Measurements from ENCODE around the gene ERC2.

The ERC2 gene

GRCh38 chr3:55737186-55737585, 731.1 kb downstream of the ERC2 start (continued):
- no peak for TF ChIP-seq HOXA7 (CRISPR knock-in tag; IDR thresholded peaks at IDR 0.05; ENCODE audit: borderline replicate concordance)

GRCh38 chr3:55735976-55736375, 732.3 kb downstream of the ERC2 start:
- Histone ChIP-seq H3K9me3 (ENCODE audit: control insufficient read depth, insufficient read depth, low read depth, low read length) (no peaks in the 10 kb centered on the region), H3K27ac (ENCODE audit: extremely low read depth, low read depth, low read length) (no peak overlapping the region), H3K36me3 (ENCODE audit: control insufficient read depth in 2 of 2, insufficient read depth in 1 of 2, low read length in 2 of 2) (no peaks in the 10 kb centered on the region), H3K4me3 (ENCODE audit: low read depth, low read length) (no peak overlapping the region), H3K4me1 (ENCODE audit: control insufficient read depth, insufficient read depth, low read length) (no peaks in the 10 kb centered on the region)
- ChIA-PET POLR2A (no interaction called here), CTCF (interaction anchor here (0.6 kb wide), 1 partner anchor 93 kb away, joined by 3 read pairs; no protein-coding TSS in a partner anchor)
- no peak for TF ChIP-seq HOXA7 (CRISPR knock-in tag; IDR thresholded peaks at IDR 0.05; ENCODE audit: borderline replicate concordance)
- no peak for TF ChIP-seq ZNF555 (tag by site-specific recombination; conservative IDR thresholded peaks at IDR 0.05)
- no peak for TF ChIP-seq ZNF776 (tag by site-specific recombination; IDR thresholded peaks at IDR 0.05; ENCODE audit: borderline replicate concordance)
- no peak for TF ChIP-seq ZNF394 (tag by site-specific recombination; IDR thresholded peaks at IDR 0.05; ENCODE audit: borderline replicate concordance)
- no peak for TF ChIP-seq ZNF350 (tag by site-specific recombination; IDR thresholded peaks at IDR 0.05)
- no peak for TF ChIP-seq MYNN (tag by site-specific recombination; IDR thresholded peaks at IDR 0.05; ENCODE audit: borderline replicate concordance)
- TF ChIP-seq TRIM28 (IDR thresholded peaks at IDR 0.05; ENCODE audit: borderline replicate concordance, low read length) = no peak
- no peak for TF ChIP-seq ZNF16 (tag by site-specific recombination; IDR thresholded peaks at IDR 0.05; ENCODE audit: low read depth)
- TF ChIP-seq ZNF37A (tag by site-specific recombination; IDR thresholded peaks at IDR 0.05) = no peak
- no peak for TF ChIP-seq PRDM10 (tag by site-specific recombination; IDR thresholded peaks at IDR 0.05)
- no peak for TF ChIP-seq ZBTB8A (tag by site-specific recombination; IDR thresholded peaks at IDR 0.05)
- TF ChIP-seq ZNF280D (tag by site-specific recombination; IDR thresholded peaks at IDR 0.05) = no peak
- no peak for TF ChIP-seq OVOL3 (tag by site-specific recombination; IDR thresholded peaks at IDR 0.05)
- no peak for TF ChIP-seq ZNF677 (tag by site-specific recombination; IDR thresholded peaks at IDR 0.05)
- TF ChIP-seq ZNF596 (tag by site-specific recombination; IDR thresholded peaks at IDR 0.05) = no peak
- no peak for TF ChIP-seq ZNF112 (tag by site-specific recombination; IDR thresholded peaks at IDR 0.05)
- no peak for TF ChIP-seq ZNF785 (tag by site-specific recombination; IDR thresholded peaks at IDR 0.05)

GRCh38 chr3:55731741-55732140, 736.5 kb downstream of the ERC2 start:
- H3K9me3 ChIP-seq (ENCODE audit: control insufficient read depth, insufficient read depth, low read depth, low read length) = no peaks in the 10 kb centered on the region
- ChIA-PET POLR2A (no interaction called here), CTCF (no interaction called here)
- no peak overlapping the region for H3K27ac ChIP-seq (ENCODE audit: extremely low read depth, low read depth, low read length)
- no peaks in the 10 kb centered on the region for H3K36me3 ChIP-seq (ENCODE audit: control insufficient read depth in 2 of 2, insufficient read depth in 1 of 2, low read length in 2 of 2)
- no peak overlapping the region for H3K4me3 ChIP-seq (ENCODE audit: low read depth, low read length)
- no peak for TF ChIP-seq ZNF292 (tag by site-specific recombination; IDR thresholded peaks at IDR 0.05; ENCODE audit: borderline replicate concordance, low read depth)
- no peak for TF ChIP-seq ZNF223 (tag by site-specific recombination; IDR thresholded peaks at IDR 0.05)
- no peak for TF ChIP-seq HOXD13 (CRISPR knock-in tag; IDR thresholded peaks at IDR 0.05; ENCODE audit: borderline replicate concordance)
- no peak for TF ChIP-seq ZBTB8A (tag by site-specific recombination; IDR thresholded peaks at IDR 0.05)
- TF ChIP-seq ZNF362 (tag by site-specific recombination; IDR thresholded peaks at IDR 0.05) = no peak
- no peak for TF ChIP-seq ZFP37 (tag by site-specific recombination; IDR thresholded peaks at IDR 0.05)
- TF ChIP-seq ZNF830 (tag by site-specific recombination; IDR thresholded peaks at IDR 0.05; ENCODE audit: low read depth) = no peak
- no peak for TF ChIP-seq ZNF514 (tag by site-specific recombination; IDR thresholded peaks at IDR 0.05)
- TF ChIP-seq ZNF585B (tag by site-specific recombination; IDR thresholded peaks at IDR 0.05) = no peak
- no peak for TF ChIP-seq ZNF266 (tag by site-specific recombination; IDR thresholded peaks at IDR 0.05; ENCODE audit: low read depth)
- TF ChIP-seq OSR2 (tag by site-specific recombination; IDR thresholded peaks at IDR 0.05) = no peak
- H3K4me1 ChIP-seq (ENCODE audit: control insufficient read depth, insufficient read depth, low read length) = no peaks in the 10 kb centered on the region

Measured in HEK293 (cell line).